DND-41 (cell line): ENCODE results near the gene FBXW11.

Source experiments
- EZH2 ChIP-seq: IDR thresholded peaks from 3 replicates; pipeline ENCODE4 v1.6.1; 2012; ENCODE audit warnings: borderline replicate concordance, low read depth, mild to moderate bottlenecking, moderate library complexity, low read length, inconsistent platforms; ENCODE audit not compliant: severe bottlenecking
- TF ChIP-seq, protein P1 (sequence below): IDR thresholded peaks from 2 replicates; pipeline ENCODE4 v1.5.1; 2012; ENCODE audit warnings: borderline replicate concordance, low read length, moderate library complexity, mild to moderate bottlenecking; ENCODE audit not compliant: poor library complexity, severe bottlenecking; ENCODE audit errors: extremely low read depth

DNA sequence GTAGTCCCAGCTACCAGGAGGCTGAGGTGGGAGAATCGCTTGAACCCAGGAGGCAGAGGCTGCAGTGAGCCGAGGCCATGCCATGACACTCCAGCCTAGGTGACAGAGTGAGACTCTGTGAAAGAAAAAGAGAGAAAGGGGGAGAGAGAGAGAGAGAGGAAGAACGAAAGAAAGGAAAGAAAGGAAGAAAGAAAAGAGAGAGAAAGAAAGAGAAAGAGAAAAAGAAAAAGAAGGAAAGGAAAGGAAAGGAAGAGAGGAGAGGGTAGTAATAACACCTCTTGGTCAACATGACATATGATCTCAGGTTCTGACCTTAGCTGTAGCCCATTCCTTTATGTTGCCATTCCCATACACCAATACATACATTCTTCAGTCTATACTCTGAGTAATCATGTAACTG lies 14.1 kb downstream of the FBXW11 start:
- TF ChIP-seq, protein P1, sequence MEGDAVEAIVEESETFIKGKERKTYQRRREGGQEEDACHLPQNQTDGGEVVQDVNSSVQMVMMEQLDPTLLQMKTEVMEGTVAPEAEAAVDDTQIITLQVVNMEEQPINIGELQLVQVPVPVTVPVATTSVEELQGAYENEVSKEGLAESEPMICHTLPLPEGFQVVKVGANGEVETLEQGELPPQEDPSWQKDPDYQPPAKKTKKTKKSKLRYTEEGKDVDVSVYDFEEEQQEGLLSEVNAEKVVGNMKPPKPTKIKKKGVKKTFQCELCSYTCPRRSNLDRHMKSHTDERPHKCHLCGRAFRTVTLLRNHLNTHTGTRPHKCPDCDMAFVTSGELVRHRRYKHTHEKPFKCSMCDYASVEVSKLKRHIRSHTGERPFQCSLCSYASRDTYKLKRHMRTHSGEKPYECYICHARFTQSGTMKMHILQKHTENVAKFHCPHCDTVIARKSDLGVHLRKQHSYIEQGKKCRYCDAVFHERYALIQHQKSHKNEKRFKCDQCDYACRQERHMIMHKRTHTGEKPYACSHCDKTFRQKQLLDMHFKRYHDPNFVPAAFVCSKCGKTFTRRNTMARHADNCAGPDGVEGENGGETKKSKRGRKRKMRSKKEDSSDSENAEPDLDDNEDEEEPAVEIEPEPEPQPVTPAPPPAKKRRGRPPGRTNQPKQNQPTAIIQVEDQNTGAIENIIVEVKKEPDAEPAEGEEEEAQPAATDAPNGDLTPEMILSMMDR: no peak
- no peak for TF ChIP-seq EZH2
